Limb (tissue), 2 donors: ENCODE data around the gene AFAP1L2.

ENCODE experiments used
- DNase-seq, 2 donors: peaks; one replicate each; pipeline ENCODE4 v3.0.0-alpha.2; 2016; ENCODE audit errors: extremely low spot score in 2 of 2

The AFAP1L2 gene

DNA sequence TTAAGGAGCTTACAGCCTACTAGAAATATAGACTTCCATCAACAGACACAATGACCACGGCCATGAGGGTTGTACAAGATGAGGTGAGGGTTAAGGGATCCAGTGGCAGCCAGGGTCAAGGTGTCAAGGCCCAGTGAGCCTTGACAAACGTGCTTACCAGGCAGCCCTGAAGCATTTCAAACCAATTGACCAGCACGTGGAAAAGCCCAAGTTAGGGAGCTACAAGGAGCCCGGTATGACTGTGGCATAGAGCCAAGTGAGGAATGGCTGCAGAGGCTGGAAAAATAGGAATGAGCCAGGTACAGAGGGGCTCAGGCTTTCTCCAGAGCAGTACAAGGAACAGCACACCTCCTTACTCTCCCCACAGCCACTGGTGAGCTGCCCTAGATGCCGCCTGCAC is 12.7 kb downstream of the AFAP1L2 start:
- DNase-seq = no peak

- no peak for DNase-seq
Observed at GRCh38 chr10:114389426-114389825, 14.9 kb downstream of the AFAP1L2 start.

DNA sequence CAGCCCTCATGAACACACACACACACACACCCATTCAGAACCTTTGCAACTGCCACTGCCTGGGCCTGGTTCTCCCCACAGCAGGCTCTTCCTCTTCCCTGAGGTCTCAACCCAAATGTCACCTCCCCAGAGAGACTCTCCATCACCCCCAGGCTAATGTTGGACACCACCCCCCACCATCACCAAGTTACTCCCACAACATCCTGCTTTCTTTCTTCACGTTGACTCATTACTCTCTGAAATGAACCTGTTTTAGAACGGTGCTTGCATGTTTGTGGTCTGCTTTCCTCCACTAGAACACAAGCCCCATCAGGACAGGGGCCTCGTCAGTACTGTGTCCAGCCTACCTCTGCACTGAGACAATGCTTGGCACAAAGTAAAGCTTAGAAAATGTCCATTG is 16.0 kb downstream of the AFAP1L2 start:
- DNase-seq = no peak

- DNase-seq = no peak
Observed at GRCh38 chr10:114387784-114388183, 16.5 kb downstream of the AFAP1L2 start.

DNA sequence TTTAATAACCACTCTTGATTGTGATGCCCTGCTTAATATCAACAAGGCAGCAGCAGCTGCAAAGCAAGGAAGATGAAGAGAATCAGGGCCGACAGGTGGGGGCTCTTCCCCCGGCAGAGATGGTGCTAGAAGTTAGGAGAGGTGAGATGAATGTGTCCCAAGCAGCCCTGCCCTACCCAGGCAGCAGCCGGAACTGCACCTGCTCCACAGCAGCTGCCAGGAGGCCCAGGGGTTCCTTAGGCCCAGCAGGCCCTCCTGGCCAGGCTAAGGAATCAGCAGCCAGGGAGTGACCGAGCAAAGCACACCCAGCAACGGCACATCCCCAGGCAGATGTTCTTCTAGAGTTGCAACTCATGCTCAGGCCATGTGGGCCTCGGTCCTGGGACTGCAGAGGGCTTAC is 17.9 kb downstream of the AFAP1L2 start:
- no peak for DNase-seq

GRCh38 chr10:114385557-114385956 is 18.7 kb downstream of the AFAP1L2 start:
- no peak for DNase-seq

DNA sequence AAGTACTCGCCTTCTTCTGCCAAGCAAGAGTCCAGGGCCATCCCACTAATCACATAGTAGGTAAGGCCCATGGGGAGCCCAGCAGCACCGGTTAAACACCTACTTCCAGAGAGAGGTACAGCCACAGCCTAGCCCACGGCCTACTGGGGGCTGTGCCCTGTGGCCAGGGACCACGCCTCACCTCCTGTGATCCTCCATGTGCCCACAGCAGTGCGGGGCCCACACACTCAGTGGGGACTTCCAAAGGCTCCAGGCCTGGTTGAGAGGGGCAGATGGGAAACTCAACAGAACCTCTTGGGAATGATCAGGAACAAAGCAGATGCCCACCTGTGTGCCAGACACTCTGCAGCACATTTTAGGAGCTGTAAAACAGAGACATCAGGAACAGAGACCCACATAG is 19.7 kb downstream of the AFAP1L2 start:
- no peak for DNase-seq

GRCh38 chr10:114384181-114384580 is 20.1 kb downstream of the AFAP1L2 start:
- no peak for DNase-seq

- no peak for DNase-seq
Observed at GRCh38 chr10:114380797-114381196, 23.5 kb downstream of the AFAP1L2 start.

GRCh38 chr10:114380060-114380459 is 24.2 kb downstream of the AFAP1L2 start:
- DNase-seq = no peak

GRCh38 chr10:114379631-114380041 is 24.7 kb downstream of the AFAP1L2 start:
- no peak for DNase-seq

DNA sequence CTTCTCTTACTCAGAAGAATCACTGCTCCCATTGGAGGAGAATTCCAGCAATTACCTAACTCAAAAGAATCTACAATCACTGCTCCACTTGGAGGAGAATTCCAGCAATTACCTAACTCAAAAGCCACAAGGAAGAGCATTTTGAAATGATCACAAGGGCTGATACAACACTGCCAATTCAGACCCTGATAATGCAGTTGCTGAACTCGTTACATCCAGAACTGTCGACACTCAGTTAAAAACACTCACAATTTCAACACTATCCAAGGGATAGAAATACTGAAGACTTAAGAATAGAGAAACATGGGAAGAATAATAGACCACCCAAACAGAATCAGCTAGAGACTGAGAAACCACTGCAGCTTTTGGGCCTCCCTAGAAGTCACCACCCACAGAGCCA is 27.8 kb downstream of the AFAP1L2 start:
- no peak for DNase-seq

- DNase-seq = no peak
Observed at GRCh38 chr10:114375047-114375446, 29.3 kb downstream of the AFAP1L2 start.

- DNase-seq = peak; percentile 73 to 89
Observed at GRCh38 chr10:114374053-114374791, 30.1 kb downstream of the AFAP1L2 start.

- DNase-seq = no peak
Observed at GRCh38 chr10:114373631-114374030, 30.7 kb downstream of the AFAP1L2 start.

DNA sequence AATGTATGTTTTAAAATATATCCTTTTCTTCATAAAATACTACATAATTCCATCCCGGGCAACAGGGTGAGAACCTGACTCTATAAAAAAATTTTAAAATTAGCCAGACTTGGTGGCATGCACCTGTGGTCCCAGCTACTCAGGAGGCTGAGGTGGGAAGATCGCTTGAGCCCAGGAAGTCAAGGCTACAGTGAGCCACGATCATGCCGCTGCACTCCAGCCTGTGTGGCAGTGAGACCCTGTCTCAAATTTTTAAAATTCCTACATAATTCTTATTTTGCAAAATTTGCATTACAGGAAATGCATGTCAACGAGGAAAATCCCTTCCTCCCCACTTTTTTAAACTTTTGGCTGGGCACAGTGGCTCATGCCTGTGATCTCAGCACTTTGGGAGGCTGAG is 31.3 kb downstream of the AFAP1L2 start:
- no peak for DNase-seq

- no peak for DNase-seq
Observed at GRCh38 chr10:114372179-114372578, 32.1 kb downstream of the AFAP1L2 start.

GRCh38 chr10:114370966-114371365 is 33.3 kb downstream of the AFAP1L2 start:
- DNase-seq = no peak

DNA sequence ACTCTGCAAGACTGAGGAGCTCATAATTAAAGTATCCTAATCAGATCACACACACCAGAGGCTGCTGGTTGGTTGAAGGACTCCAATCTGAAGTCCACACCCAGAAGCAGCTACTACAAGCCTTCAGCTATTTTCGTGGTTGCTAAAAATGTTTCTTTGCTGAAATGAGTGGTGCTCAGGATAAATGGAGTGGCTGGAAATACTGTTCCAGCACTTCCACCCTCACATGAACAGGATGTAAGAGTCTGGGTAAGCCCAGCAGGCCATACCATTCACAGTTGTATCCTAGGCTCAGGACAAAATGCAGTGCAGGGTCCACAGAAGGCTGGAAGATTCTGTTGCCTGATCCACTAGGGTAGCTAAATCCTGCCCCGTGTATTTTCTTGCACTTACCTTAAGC is 34.1 kb downstream of the AFAP1L2 start:
- DNase-seq = no peak

DNA sequence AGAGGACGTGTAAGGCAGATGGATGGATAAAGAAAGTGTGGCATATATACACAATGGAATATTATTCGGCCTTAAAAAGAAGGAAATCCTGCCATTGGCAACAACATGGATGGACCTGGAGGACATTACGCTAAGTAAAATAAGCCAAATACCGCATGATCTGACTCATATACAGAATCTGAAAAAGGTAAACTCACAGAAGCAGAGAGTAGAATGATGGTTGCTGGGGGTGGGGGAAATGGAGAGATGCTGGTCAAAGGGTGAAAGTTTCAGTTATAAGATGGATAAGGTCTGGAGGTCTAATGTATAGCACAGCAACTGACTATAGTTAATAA is 36.3 kb downstream of the AFAP1L2 start:
- no peak for DNase-seq

- DNase-seq = no peak
Observed at GRCh38 chr10:114367351-114368056, 36.8 kb downstream of the AFAP1L2 start.

DNA sequence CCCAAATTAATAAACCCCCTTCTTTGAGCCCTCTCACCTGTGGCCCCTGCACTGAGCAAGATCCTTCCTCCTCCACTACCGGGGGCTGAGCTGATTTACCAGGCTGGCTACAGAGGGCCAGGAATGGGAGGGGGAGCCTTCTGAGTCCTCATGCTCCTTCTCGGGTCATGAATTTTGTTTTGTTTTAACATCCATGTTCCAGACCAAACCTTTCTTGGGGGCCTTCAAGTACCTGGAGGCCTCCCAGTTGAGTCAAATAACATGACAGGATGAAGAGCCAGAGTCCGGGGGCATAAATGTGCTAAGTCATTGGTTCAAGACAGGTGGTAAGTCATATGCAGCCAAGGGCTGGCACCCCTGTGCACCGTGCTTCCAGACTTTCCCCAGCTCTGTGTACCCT is 39.6 kb downstream of the AFAP1L2 start:
- no peak for DNase-seq

- no peak for DNase-seq
Observed at GRCh38 chr10:114363745-114364454, 40.4 kb downstream of the AFAP1L2 start.
